Testis (tissue), 2 donors: Measurements from ENCODE around the gene POMT2.

ENCODE experiments used
- POLR2A ChIP-seq: fragments of 450-650 bp; IDR thresholded peaks from one replicate; pipeline ENCODE4 v1.6.1; 2017; ENCODE audit warnings: antibody characterized with exemption, mild to moderate bottlenecking, moderate library complexity
- TF ChIP-seq, protein P1 (sequence below), 3 experiments: fragments of 450-650 bp in 2 of 3; fragments of 200-600 bp in 1 of 3; sonication (generic) in 1 of 3; IDR thresholded peaks; one replicate each; pipeline ENCODE4 v1.5.1; 2016 to 2019; ENCODE audit warnings: antibody characterized with exemption in 3 of 3, mild to moderate bottlenecking in 2 of 3, moderate library complexity in 1 of 3

DNA sequence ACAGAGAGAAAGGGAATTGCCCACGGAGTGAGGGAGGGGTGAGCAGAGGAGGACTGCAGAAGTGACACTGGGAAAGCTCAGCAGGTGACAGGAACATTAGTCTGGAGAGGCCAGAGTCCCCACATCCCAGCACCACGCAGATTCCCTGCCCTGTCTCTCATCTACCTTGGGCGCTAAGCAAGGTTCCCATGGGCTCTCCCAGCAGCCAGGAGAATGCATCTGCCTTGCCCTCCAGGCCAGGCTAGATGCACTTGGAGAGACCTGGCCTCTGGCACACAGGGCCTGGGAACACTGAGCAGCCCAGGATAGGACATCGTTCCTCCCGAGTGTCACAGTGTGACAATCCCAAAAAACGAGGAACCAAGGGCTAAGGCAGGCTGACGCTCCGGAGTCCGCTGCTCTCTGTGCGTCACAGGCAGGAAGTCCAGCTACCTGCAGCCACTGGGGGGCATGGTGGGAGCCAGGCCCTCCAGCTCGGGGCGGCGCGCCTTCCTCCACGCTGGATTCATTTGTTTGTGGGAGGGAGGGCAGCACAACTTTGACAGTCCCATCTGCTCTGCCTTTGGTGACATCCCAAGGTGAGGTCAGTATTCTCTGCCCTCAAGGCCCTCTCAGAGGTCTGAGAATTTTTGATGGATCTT is 44.3 kb downstream of the POMT2 start:
- no peak for TF ChIP-seq POLR2A
- TF ChIP-seq, protein P1, sequence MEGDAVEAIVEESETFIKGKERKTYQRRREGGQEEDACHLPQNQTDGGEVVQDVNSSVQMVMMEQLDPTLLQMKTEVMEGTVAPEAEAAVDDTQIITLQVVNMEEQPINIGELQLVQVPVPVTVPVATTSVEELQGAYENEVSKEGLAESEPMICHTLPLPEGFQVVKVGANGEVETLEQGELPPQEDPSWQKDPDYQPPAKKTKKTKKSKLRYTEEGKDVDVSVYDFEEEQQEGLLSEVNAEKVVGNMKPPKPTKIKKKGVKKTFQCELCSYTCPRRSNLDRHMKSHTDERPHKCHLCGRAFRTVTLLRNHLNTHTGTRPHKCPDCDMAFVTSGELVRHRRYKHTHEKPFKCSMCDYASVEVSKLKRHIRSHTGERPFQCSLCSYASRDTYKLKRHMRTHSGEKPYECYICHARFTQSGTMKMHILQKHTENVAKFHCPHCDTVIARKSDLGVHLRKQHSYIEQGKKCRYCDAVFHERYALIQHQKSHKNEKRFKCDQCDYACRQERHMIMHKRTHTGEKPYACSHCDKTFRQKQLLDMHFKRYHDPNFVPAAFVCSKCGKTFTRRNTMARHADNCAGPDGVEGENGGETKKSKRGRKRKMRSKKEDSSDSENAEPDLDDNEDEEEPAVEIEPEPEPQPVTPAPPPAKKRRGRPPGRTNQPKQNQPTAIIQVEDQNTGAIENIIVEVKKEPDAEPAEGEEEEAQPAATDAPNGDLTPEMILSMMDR (IDR thresholded peaks at IDR 0.05), result no peak
